Natural killer cell (primary cell): ENCODE data around the gene SLC25A21. TPM values are rescaled to one million over a fixed set of nuclear protein-coding genes. Genes with fewer than 3 reads are reported as not detected.

ENCODE experiments used
- ATAC-seq, 3 donors: fragments of 150-1000 bp in 2 of 3; fragments of 200-7000 bp in 1 of 3; cut with Tn5 transposase; 1 replicate in 1 of 3; 2 replicates in 2 of 3; pipeline ENCODE4 v1.10.0; 2021; ENCODE audit warnings: mild to moderate bottlenecking in 2 of 3, moderate library complexity in 2 of 3
- DNase-seq, 2 donors: peaks; one replicate each; pipeline versions ENCODE4 v3.0.0 to v3.0.0-alpha.2; 2013 to 2021; ENCODE audit warnings: mixed read lengths in 1 of 2
- H3K27ac ChIP-seq: one replicate; pipeline ENCODE4 v1.5.1; 2013; ENCODE audit warnings: mild to moderate bottlenecking, low read length
- H3K27me3 ChIP-seq: one replicate; pipeline ENCODE4 v1.6.1; 2013; ENCODE audit warnings: low read length; ENCODE audit not compliant: control insufficient read depth, insufficient read depth
- H3K36me3 ChIP-seq: one replicate; pipeline ENCODE4 v1.6.1; 2013; ENCODE audit warnings: low read length; ENCODE audit not compliant: control insufficient read depth, insufficient read depth
- H3K4me1 ChIP-seq: one replicate; pipeline ENCODE4 v1.6.1; 2013; ENCODE audit warnings: low read length; ENCODE audit not compliant: control insufficient read depth, insufficient read depth
- H3K4me3 ChIP-seq: one replicate; pipeline ENCODE4 v1.5.1; 2013; ENCODE audit warnings: low read length
- H3K9me3 ChIP-seq: one replicate; pipeline ENCODE4 v1.6.1; 2013; ENCODE audit warnings: low read length; ENCODE audit not compliant: control insufficient read depth, insufficient read depth
- H3K27ac Mint-ChIP-seq, 2 donors: one replicate each; pipeline ENCODE4 v1.8.0; 2022; ENCODE audit warnings: mild to moderate bottlenecking in 2 of 2, mixed read lengths in 2 of 2, moderate library complexity in 1 of 2
- H3K27me3 Mint-ChIP-seq, 2 donors: one replicate each; pipeline ENCODE4 v1.8.0; 2022; ENCODE audit warnings: low read depth in 2 of 2, mixed read lengths in 2 of 2
- H3K36me3 Mint-ChIP-seq: one replicate; pipeline ENCODE4 v1.8.0; 2022; ENCODE audit warnings: mixed read lengths
- H3K4me1 Mint-ChIP-seq, 2 donors: one replicate each; pipeline ENCODE4 v1.8.0; 2022; ENCODE audit warnings: mixed read lengths in 2 of 2
- H3K4me3 Mint-ChIP-seq: one replicate; pipeline ENCODE4 v1.8.0; 2022; ENCODE audit warnings: mild to moderate bottlenecking, moderate library complexity, mixed read lengths
- H3K9me3 Mint-ChIP-seq, 2 donors: one replicate each; pipeline ENCODE4 v1.8.0; 2022; ENCODE audit warnings: mixed read lengths in 2 of 2
- CTCF ChIP-seq: fragments of 200-600 bp; IDR thresholded peaks from one replicate; pipeline ENCODE4 v1.8.0; 2022; ENCODE audit warnings: antibody characterized with exemption
- WGBS: methylation state at CpG from one replicate; pipeline ENCODE4 v1.1.7; 2013; ENCODE audit warnings: missing lambda C conversion rate; ENCODE audit not compliant: insufficient coverage; 5-methylcytosine and 5-hydroxymethylcytosine counted together
- intact Hi-C: fragments of 100-400 bp; cut with micrococcal nuclease; formaldehyde crosslinking; loops from one replicate; pipeline ENCODE4 v1.14.2; 2022
- total RNA-seq, 4 donors: library from RNA; stranded (reverse); fragments of 120-200 nt in 1 of 4; gene quantifications; one replicate each; pipeline versions ENCODE4 v1.2.3 to v1.2.4, GENCODE V29; 2013 to 2022

The SLC25A21 gene
- total RNA-seq, 3 donors from 2014 or later (not counting 1 experiment from before 2014, with no cell fraction given), result not detected

DNA sequence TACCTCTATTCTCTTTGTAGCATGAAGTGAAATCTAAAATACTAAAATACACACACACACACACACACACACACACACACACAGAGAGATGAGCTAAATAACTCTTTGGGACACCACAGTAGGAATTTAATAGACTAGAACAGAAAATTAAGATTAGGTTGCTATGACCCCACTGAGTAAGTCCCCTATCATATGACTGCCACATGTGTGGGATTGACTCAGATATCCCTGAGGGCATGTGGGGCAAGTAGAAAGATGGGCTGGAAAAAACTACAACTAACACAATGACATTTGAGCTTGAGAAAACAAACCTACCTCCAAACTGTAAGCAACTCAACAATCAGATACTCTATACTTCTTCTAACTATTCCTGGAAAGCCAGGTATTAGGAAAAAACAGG is 27.0 kb downstream of the SLC25A21 start:
- intact Hi-C loops, result no loop called here
- no peak for ATAC-seq
- TF ChIP-seq CTCF, result no peak
- no peak overlapping the region for H3K27ac Mint-ChIP-seq
- H3K36me3 Mint-ChIP-seq, result no peaks in the 10 kb centered on the region
- DNase-seq, result no peak
- H3K4me1 Mint-ChIP-seq, result no peaks in the 10 kb centered on the region
- Histone ChIP-seq H3K27ac (no peak overlapping the region), H3K4me1 (no peaks in the 10 kb centered on the region), H3K9me3 (no peaks in the 10 kb centered on the region), H3K36me3 (no peaks in the 10 kb centered on the region), H3K27me3 (no peaks in the 10 kb centered on the region), H3K4me3 (no peak overlapping the region)
- H3K9me3 Mint-ChIP-seq, result peaks cover 3 to 4% of the 10 kb centered on the region in 2 donors
- no peak overlapping the region for H3K4me3 Mint-ChIP-seq
- H3K27me3 Mint-ChIP-seq, result no peaks in the 10 kb centered on the region

DNA sequence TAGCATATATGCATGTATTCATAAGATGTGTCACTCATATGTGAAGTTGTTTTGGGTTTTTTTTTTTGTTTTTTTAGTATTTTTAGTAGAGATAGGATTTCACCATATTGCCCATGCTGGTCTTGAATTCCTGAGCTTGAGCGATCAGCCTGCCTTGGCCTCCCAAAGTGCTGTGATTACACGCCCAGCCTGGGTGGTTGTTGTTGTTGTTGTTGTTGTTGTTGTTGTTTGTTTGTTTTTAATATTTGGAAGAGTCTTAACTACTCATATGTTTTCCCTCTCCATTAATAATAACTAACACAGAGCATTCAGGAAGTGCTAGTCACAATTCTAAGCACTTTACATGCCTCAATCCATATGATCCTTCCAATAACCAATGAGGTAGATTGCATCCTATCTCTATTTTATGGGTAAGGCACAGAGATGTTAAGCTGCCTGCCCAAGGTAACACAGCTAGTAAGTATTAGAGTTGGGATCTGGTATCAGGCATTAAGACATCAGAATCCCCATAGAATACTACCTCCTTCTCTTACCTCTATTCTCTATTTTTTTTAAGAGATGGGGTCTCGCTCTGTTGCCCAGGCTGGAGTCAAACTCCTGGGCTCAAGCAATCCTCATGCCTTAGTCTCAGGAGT is 27.6 kb downstream of the SLC25A21 start:
- Mint-ChIP-seq H3K9me3 (peaks cover 3 to 4% of the 10 kb centered on the region in 2 donors), H3K4me3 (no peak overlapping the region), H3K27ac (no peak overlapping the region), H3K4me1 (no peaks in the 10 kb centered on the region), H3K36me3 (no peaks in the 10 kb centered on the region), H3K27me3 (no peaks in the 10 kb centered on the region)
- DNase-seq, result no peak
- no peaks in the 10 kb centered on the region for H3K27me3 ChIP-seq
- intact Hi-C loops, result no loop called here
- 94% methylated on average over 3 of the region's 3 CpGs for WGBS
- ATAC-seq, result no peak
- no peak overlapping the region for H3K27ac ChIP-seq
- H3K36me3 ChIP-seq, result no peaks in the 10 kb centered on the region
- H3K4me1 ChIP-seq, result no peaks in the 10 kb centered on the region
- H3K4me3 ChIP-seq, result no peak overlapping the region
- H3K9me3 ChIP-seq, result no peaks in the 10 kb centered on the region
- no peak for TF ChIP-seq CTCF

DNA sequence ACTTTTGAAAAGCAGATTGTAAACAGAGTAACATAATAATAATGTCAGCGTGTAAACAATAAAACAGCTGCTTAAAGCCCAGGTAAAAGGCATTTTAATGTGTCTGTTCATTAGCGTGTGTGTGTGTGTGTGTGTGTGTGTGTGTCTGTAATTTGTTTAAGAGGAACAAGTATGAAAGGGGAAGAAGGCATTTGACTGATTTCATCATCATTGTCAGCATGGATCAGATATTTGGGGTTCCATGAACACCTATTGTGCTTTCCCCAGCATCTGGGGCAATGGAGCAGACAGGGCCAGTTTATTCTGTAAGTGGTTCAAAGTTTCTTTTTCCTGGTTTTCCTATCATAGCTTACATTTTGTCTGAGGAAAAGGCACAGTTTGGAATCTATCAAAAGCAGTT is 28.9 kb downstream of the SLC25A21 start:
- H3K4me1 Mint-ChIP-seq, result no peaks in the 10 kb centered on the region
- WGBS, result 69% methylated on average over 2 of the region's 2 CpGs
- no peaks in the 10 kb centered on the region for H3K27me3 ChIP-seq
- no peak overlapping the region for H3K4me3 Mint-ChIP-seq
- H3K27ac Mint-ChIP-seq, result no peak overlapping the region
- no peaks in the 10 kb centered on the region for H3K36me3 ChIP-seq
- no peaks in the 10 kb centered on the region for H3K4me1 ChIP-seq
- no peak overlapping the region for H3K4me3 ChIP-seq
- DNase-seq (no peak), ATAC-seq (no peak)
- TF ChIP-seq CTCF, result no peak
- peaks cover 0 to 3% of the 10 kb centered on the region in 2 donors for H3K9me3 Mint-ChIP-seq
- H3K27me3 Mint-ChIP-seq, result no peaks in the 10 kb centered on the region
- H3K36me3 Mint-ChIP-seq, result no peaks in the 10 kb centered on the region
- H3K9me3 ChIP-seq, result no peaks in the 10 kb centered on the region
- intact Hi-C loops, result no loop called here
- no peak overlapping the region for H3K27ac ChIP-seq

GRCh38 chr14:37142835-37143401 is 29.5 kb downstream of the SLC25A21 start:
- Mint-ChIP-seq H3K27ac (no peak overlapping the region), H3K4me1 (no peaks in the 10 kb centered on the region), H3K9me3 (peaks cover 0 to 3% of the 10 kb centered on the region in 2 donors), H3K36me3 (no peaks in the 10 kb centered on the region), H3K27me3 (no peaks in the 10 kb centered on the region), H3K4me3 (no peak overlapping the region)
- no peak for ATAC-seq
- intact Hi-C loops, result no loop called here
- Histone ChIP-seq H3K36me3 (no peaks in the 10 kb centered on the region), H3K4me1 (no peaks in the 10 kb centered on the region), H3K27me3 (no peaks in the 10 kb centered on the region), H3K9me3 (no peaks in the 10 kb centered on the region), H3K27ac (no peak overlapping the region), H3K4me3 (no peak overlapping the region)
- no peak for TF ChIP-seq CTCF
- 74% methylated on average over 3 of the region's 3 CpGs for WGBS
- DNase-seq, result no peak
